HepG2 (cell line): ENCODE data around the gene CASP7. TPM values are rescaled to one million over a fixed set of nuclear protein-coding genes. Genes with fewer than 3 reads are reported as not detected.

Source experiments
- CCDC6 ChIP-seq: sonication (generic); formaldehyde crosslinking; IDR thresholded peaks from 2 replicates; pipeline ENCODE4 v1.8.1; 2022; ENCODE audit warnings: mild to moderate bottlenecking, missing genetic modification reagents, moderate library complexity
- FOXO4 ChIP-seq: sonication (generic); formaldehyde crosslinking; conservative IDR thresholded peaks from 2 replicates; pipeline ENCODE4 v1.8.1; 2023; ENCODE audit warnings: missing genetic modification reagents
- GATAD2A ChIP-seq: IDR thresholded peaks from 2 replicates; pipeline ENCODE4 v1.6.1; 2016
- HNF4A ChIP-seq: sonication (generic); formaldehyde crosslinking; IDR thresholded peaks from 2 replicates; pipeline ENCODE4 v1.4.0; 2020; ENCODE audit warnings: missing genetic modification reagents
- HOXA9 ChIP-seq: sonication (generic); formaldehyde crosslinking; IDR thresholded peaks from 2 replicates; pipeline ENCODE4 v1.8.1; 2022; ENCODE audit warnings: missing genetic modification reagents, mild to moderate bottlenecking, moderate library complexity, borderline replicate concordance
- KMT2B ChIP-seq: IDR thresholded peaks from 2 replicates; pipeline ENCODE4 v1.6.1; 2016; ENCODE audit warnings: missing genetic modification reagents, missing compliant biosample characterization
- MIXL1 ChIP-seq: IDR thresholded peaks from 2 replicates; pipeline ENCODE4 v1.6.1; 2016
- NR3C1 ChIP-seq: sonication (generic); formaldehyde crosslinking; IDR thresholded peaks from 2 replicates; pipeline ENCODE4 v1.4.0; 2020; ENCODE audit warnings: missing genetic modification reagents
- ONECUT2 ChIP-seq: sonication (generic); formaldehyde crosslinking; IDR thresholded peaks from 2 replicates; pipeline ENCODE4 v1.4.0; 2020; ENCODE audit warnings: missing genetic modification reagents
- PRPF4 ChIP-seq: fragments of 200-400 bp; formaldehyde crosslinking; IDR thresholded peaks from 2 replicates; pipeline ENCODE4 v1.6.1; 2016; ENCODE audit warnings: low read length, low read depth; ENCODE audit not compliant: poor library complexity, severe bottlenecking
- RXRB ChIP-seq: IDR thresholded peaks from 2 replicates; pipeline ENCODE4 v1.6.1; 2016; ENCODE audit warnings: borderline replicate concordance, missing genetic modification reagents, missing compliant biosample characterization
- SALL1 ChIP-seq: sonication (generic); formaldehyde crosslinking; IDR thresholded peaks from 2 replicates; pipeline ENCODE4 v1.8.0; 2022; ENCODE audit warnings: mild to moderate bottlenecking, missing genetic modification reagents
- SIN3A ChIP-seq: IDR thresholded peaks from 2 replicates; pipeline ENCODE4 v1.6.1; 2011; ENCODE audit warnings: low read depth, mild to moderate bottlenecking, control low read depth, low read length, borderline replicate concordance
- SOX13 ChIP-seq, 3 experiments: fragments of 450-650 bp in 1 of 3; sonication (generic) in 1 of 3; formaldehyde crosslinking in 1 of 3; IDR thresholded peaks in 2 of 3; conservative IDR thresholded peaks in 1 of 3; 2 replicates each; pipeline versions ENCODE4 v1.5.0 to v1.6.1; 2016 to 2020; ENCODE audit warnings: antibody characterized with exemption in 1 of 3, mild to moderate bottlenecking in 1 of 3, missing compliant biosample characterization in 1 of 3, missing genetic modification reagents in 1 of 3, moderate library complexity in 1 of 3
- SRF ChIP-seq: IDR thresholded peaks from 2 replicates; pipeline ENCODE4 v1.6.1; 2011; ENCODE audit warnings: mild to moderate bottlenecking, low read depth, low read length, moderate library complexity
- SRY ChIP-seq: sonication (generic); formaldehyde crosslinking; IDR thresholded peaks from 2 replicates; pipeline ENCODE4 v1.8.0; 2022; ENCODE audit warnings: mild to moderate bottlenecking, missing genetic modification reagents
- ZBTB7A ChIP-seq: sonication (generic); formaldehyde crosslinking; IDR thresholded peaks from 2 replicates; pipeline ENCODE4 v1.8.0; 2022; ENCODE audit warnings: mild to moderate bottlenecking, missing genetic modification reagents
- ZFP1 ChIP-seq: IDR thresholded peaks from 2 replicates; pipeline ENCODE4 v1.6.1; 2016
- ZMYM4 ChIP-seq: sonication (generic); formaldehyde crosslinking; IDR thresholded peaks from 2 replicates; pipeline ENCODE4 v1.8.1; 2023; ENCODE audit warnings: mild to moderate bottlenecking, missing genetic modification reagents
- ZNF317 ChIP-seq: sonication (generic); formaldehyde crosslinking; IDR thresholded peaks from 2 replicates; pipeline ENCODE4 v1.5.0; 2020; ENCODE audit warnings: mild to moderate bottlenecking, missing genetic modification reagents
- ZNF570 ChIP-seq: sonication (generic); formaldehyde crosslinking; IDR thresholded peaks from 2 replicates; pipeline ENCODE4 v1.4.0; 2020; ENCODE audit warnings: mild to moderate bottlenecking, missing genetic modification reagents, borderline replicate concordance
- ZNF574 ChIP-seq: sonication (generic); formaldehyde crosslinking; IDR thresholded peaks from 2 replicates; pipeline ENCODE4 v1.4.0; 2020; ENCODE audit warnings: missing genetic modification reagents
- ZNF7 ChIP-seq: IDR thresholded peaks from 2 replicates; pipeline ENCODE4 v1.6.1; 2016; ENCODE audit warnings: missing biosample characterization, missing genetic modification reagents
- ZNF792 ChIP-seq: IDR thresholded peaks from 2 replicates; pipeline ENCODE4 v1.6.1; 2016
- ZNF878 ChIP-seq: sonication (generic); formaldehyde crosslinking; IDR thresholded peaks from 2 replicates; pipeline ENCODE4 v1.8.1; 2023; ENCODE audit warnings: mild to moderate bottlenecking, missing genetic modification reagents, moderate library complexity
- ZNF883 ChIP-seq: sonication (generic); formaldehyde crosslinking; IDR thresholded peaks from 2 replicates; pipeline ENCODE4 v1.5.1; 2020; ENCODE audit warnings: mild to moderate bottlenecking, missing genetic modification reagents; ENCODE audit errors: not compliant biosample characterization
- polyA plus RNA-seq, 8 experiments: library from polyadenylated mRNA; depleted of rRNA in 3 of 8; stranded (reverse) in 7 of 8; unstranded in 1 of 8; fragments of >200 nt; fragmentation: Illumina TruSeq in 4 of 8; extraction: Trizol in 4 of 8; gene quantifications; 2 replicates each; pipeline versions ENCODE4 v1.2.1 to v1.2.3, GENCODE V29; 2011 to 2016; ENCODE audit warnings: low read depth in 4 of 8, missing spikeins in 1 of 8, mixed read lengths in 1 of 8; ENCODE audit not compliant: insufficient read depth in 1 of 8
- total RNA-seq, 5 experiments: library from RNA; depleted of rRNA; stranded (reverse); fragments of >200 nt; fragmentation: Illumina TruSeq; extraction: Trizol; gene quantifications; 2 replicates each; pipeline ENCODE4 v1.2.3, GENCODE V29; 2016; ENCODE audit warnings: low read depth in 1 of 5
- TF ChIP-seq, protein P1 (sequence below): sonication (generic); formaldehyde crosslinking; conservative IDR thresholded peaks from 2 replicates; pipeline ENCODE4 v1.4.0; 2020; ENCODE audit warnings: missing genetic modification reagents

The CASP7 gene
- total and polyA plus RNA-seq, 2 of the 13 experiments (the other 11 are each of a cell fraction or from before 2014, with no cell fraction given): 11.9 to 39.3 TPM

DNA sequence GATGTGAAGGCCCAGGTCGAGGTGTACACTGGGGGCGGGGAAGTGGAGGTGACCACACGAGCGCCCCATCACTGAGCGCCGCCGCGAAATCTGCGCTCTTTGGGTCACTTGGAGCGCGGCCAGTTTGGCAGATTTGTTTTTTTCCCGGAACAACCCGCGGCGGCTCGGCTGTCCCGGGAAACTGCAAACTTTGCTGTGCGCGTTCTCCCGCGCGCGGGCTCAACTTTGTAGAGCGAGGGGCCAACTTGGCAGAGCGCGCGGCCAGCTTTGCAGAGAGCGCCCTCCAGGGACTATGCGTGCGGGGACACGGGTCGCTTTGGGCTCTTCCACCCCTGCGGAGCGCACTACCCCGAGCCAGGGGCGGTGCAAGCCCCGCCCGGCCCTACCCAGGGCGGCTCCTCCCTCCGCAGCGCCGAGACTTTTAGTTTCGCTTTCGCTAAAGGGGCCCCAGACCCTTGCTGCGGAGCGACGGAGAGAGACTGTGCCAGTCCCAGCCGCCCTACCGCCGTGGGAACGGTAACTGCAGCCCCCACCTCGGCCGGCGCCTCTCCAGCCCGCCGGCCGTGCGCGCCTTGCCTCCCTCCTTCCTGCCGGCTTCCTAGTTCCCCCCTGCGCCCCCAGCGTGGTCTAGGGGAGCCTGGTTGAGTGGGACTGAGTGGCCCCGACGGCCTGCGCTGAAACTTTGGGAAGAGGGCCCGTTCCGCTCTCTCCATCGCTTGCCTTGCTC is at the start of gene CASP7 (continued):
- TF ChIP-seq ZNF574 (CRISPR knock-in tag) (peak; percentile 93), NR3C1 (CRISPR knock-in tag) (no peak), HNF4A (CRISPR knock-in tag) (no peak), ZNF317 (CRISPR knock-in tag) (0 out of 2 replicates have a peak, but pooled peaks have one; percentile 20), RXRB (CRISPR knock-in tag) (peak; percentile 18; the same call in 1 of the 2 replicates), ZNF7 (CRISPR knock-in tag) (no peak), GATAD2A (no peak; the same call in 1 of the 2 replicates), ZMYM4 (CRISPR knock-in tag) (peak; percentile 52; the same call in 1 of the 2 replicates), PRPF4 (no peak), SIN3A (0 out of 2 replicates have a peak, but pooled peaks have one; percentile 21), KMT2B (peak; percentile 95), MIXL1 (CRISPR knock-in tag) (no peak), ZNF878 (CRISPR knock-in tag) (no peak), SRY (CRISPR knock-in tag) (no peak), ZFP1 (CRISPR knock-in tag) (no peak), ZNF792 (peak; percentile 51; the same call in 1 of the 2 replicates), ZNF883 (CRISPR knock-in tag) (peak; percentile 12), HOXA9 (CRISPR knock-in tag) (no peak), SALL1 (CRISPR knock-in tag) (peak; percentile 65), SOX13 (IDR thresholded peaks at IDR 0.05) (no peak), SOX13 (CRISPR knock-in tag; conservative IDR thresholded peaks at IDR 0.05 in 1 of 2, IDR thresholded peaks at IDR 0.05 in 1 of 2) (no peak), CCDC6 (no peak; the same call in 1 of the 2 replicates), FOXO4 (no peak), ONECUT2 (no peak), SRF (no peak), ZBTB7A (CRISPR knock-in tag) (peak; percentile 55; the same call in 1 of the 2 replicates), ZNF570 (CRISPR knock-in tag) (no peak)
- TF ChIP-seq, protein P1, sequence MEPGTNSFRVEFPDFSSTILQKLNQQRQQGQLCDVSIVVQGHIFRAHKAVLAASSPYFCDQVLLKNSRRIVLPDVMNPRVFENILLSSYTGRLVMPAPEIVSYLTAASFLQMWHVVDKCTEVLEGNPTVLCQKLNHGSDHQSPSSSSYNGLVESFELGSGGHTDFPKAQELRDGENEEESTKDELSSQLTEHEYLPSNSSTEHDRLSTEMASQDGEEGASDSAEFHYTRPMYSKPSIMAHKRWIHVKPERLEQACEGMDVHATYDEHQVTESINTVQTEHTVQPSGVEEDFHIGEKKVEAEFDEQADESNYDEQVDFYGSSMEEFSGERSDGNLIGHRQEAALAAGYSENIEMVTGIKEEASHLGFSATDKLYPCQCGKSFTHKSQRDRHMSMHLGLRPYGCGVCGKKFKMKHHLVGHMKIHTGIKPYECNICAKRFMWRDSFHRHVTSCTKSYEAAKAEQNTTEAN: no peak
